ENCODE measurements around the gene SCLY. TPM values are rescaled to one million over a fixed set of nuclear protein-coding genes. Genes with fewer than 3 reads are reported as not detected.

Gene SCLY
- total and polyA plus RNA-seq, 2 of the 13 experiments (the other 11 are each of a cell fraction or from before 2014, with no cell fraction given), result 27.9 to 38.6 TPM

DNA sequence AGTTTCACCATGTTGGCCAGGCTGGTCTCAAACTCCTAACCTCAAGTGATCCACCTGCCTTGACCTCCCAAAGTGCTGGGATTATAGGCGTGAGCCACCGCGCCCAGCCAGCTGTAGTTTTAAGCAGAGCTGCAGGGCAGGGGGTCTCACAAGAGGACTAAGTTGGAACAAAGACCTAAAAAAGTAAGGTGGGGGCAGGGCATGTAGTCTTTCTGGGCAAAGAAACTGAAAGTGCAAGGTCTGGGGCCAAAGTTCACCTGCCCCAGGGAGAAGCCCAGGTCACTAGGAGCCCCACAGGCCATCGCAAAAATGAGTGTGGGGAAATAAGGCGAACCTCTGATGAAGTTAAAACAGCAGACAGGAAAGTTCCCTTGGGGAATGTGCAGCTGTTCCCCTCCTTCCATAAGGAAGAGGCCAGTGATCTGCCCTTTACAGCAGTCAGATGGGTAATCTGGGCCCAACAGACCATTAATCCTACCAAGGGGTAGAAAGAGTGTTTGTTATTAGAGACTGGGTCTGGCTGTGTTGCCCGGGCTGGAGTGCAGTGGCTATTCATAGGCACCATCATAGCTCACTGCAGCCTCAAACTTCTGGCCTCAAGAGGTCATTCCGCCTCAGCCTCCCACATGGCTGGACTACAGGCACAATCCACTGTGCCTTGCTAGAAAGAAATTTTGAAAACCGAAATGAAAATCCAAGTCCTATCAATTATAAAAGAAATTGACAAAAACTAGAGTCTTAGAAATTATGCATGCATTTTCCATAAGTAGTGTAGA lies 2.8 kb downstream of the SCLY start (continued):
- TF ChIP-seq KMT2A (CRISPR knock-in tag; IDR thresholded peaks at IDR 0.05) (0 out of 2 replicates have a peak, but pooled peaks have one; percentile 44), ZMYM3 (CRISPR knock-in tag; IDR thresholded peaks at IDR 0.05) (peak; percentile 21; the same call in 1 of the 2 replicates), ESRRA (CRISPR knock-in tag; IDR thresholded peaks at IDR 0.05; ENCODE audit: low read depth) (0 out of 2 replicates have a peak, but pooled peaks have one; percentile 21), SATB2 (CRISPR knock-in tag; IDR thresholded peaks at IDR 0.05) (no peak), KDM4B (CRISPR knock-in tag; IDR thresholded peaks at IDR 0.05) (no peak), ZNF75D (CRISPR knock-in tag; IDR thresholded peaks at IDR 0.05; ENCODE audit: borderline replicate concordance) (no peak), ZNF788 (CRISPR knock-in tag; IDR thresholded peaks at IDR 0.05; ENCODE audit: borderline replicate concordance) (peak; percentile 61; the same call in 1 of the 2 replicates), SRSF1 (optimal IDR thresholded peaks at IDR 0.05; ENCODE audit: low read depth, low read length) (no peak), NFE2 (CRISPR knock-in tag; IDR thresholded peaks at IDR 0.05) (no peak), ZNF530 (CRISPR knock-in tag; IDR thresholded peaks at IDR 0.05; ENCODE audit: low read depth) (no peak), NCOR1 (IDR thresholded peaks at IDR 0.05; ENCODE audit: borderline replicate concordance, low read length) (peak; percentile 80), ZNF616 (CRISPR knock-in tag; IDR thresholded peaks at IDR 0.05; ENCODE audit: low read depth) (no peak), EP300 (IDR thresholded peaks at IDR 0.05; ENCODE audit: low read depth in 2 of 2, low read length in 2 of 2) (no peak), EP300 (CRISPR knock-in tag; IDR thresholded peaks at IDR 0.05; ENCODE audit: borderline replicate concordance) (no peak), ZSCAN25 (CRISPR knock-in tag; IDR thresholded peaks at IDR 0.05) (no peak), ZFP62 (CRISPR knock-in tag; IDR thresholded peaks at IDR 0.05) (no peak), RFX3 (CRISPR knock-in tag; IDR thresholded peaks at IDR 0.05) (no peak), ZNF816 (CRISPR knock-in tag; IDR thresholded peaks at IDR 0.05; ENCODE audit: borderline replicate concordance) (no peak)
- TF ChIP-seq, protein P1, sequence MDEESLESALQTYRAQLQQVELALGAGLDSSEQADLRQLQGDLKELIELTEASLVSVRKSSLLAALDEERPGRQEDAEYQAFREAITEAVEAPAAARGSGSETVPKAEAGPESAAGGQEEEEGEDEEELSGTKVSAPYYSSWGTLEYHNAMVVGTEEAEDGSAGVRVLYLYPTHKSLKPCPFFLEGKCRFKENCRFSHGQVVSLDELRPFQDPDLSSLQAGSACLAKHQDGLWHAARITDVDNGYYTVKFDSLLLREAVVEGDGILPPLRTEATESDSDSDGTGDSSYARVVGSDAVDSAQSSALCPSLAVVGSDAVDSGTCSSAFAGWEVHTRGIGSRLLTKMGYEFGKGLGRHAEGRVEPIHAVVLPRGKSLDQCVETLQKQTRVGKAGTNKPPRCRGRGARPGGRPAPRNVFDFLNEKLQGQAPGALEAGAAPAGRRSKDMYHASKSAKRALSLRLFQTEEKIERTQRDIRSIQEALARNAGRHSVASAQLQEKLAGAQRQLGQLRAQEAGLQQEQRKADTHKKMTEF (CRISPR knock-in tag; IDR thresholded peaks at IDR 0.05), result no peak; the same call in 1 of the 2 replicates
- TF ChIP-seq, protein P2, sequence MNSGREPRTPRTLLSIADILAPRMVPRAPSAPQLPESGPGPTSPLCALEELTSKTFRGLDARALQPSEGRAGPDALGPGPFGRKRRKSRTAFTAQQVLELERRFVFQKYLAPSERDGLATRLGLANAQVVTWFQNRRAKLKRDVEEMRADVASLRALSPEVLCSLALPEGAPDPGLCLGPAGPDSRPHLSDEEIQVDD (CRISPR knock-in tag; IDR thresholded peaks at IDR 0.05; ENCODE audit: borderline replicate concordance), result no peak
- TF ChIP-seq, protein P3, sequence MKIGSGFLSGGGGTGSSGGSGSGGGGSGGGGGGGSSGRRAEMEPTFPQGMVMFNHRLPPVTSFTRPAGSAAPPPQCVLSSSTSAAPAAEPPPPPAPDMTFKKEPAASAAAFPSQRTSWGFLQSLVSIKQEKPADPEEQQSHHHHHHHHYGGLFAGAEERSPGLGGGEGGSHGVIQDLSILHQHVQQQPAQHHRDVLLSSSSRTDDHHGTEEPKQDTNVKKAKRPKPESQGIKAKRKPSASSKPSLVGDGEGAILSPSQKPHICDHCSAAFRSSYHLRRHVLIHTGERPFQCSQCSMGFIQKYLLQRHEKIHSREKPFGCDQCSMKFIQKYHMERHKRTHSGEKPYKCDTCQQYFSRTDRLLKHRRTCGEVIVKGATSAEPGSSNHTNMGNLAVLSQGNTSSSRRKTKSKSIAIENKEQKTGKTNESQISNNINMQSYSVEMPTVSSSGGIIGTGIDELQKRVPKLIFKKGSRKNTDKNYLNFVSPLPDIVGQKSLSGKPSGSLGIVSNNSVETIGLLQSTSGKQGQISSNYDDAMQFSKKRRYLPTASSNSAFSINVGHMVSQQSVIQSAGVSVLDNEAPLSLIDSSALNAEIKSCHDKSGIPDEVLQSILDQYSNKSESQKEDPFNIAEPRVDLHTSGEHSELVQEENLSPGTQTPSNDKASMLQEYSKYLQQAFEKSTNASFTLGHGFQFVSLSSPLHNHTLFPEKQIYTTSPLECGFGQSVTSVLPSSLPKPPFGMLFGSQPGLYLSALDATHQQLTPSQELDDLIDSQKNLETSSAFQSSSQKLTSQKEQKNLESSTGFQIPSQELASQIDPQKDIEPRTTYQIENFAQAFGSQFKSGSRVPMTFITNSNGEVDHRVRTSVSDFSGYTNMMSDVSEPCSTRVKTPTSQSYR (CRISPR knock-in tag; IDR thresholded peaks at IDR 0.05; ENCODE audit: borderline replicate concordance), result peak; percentile 90
- TF ChIP-seq, protein P4, sequence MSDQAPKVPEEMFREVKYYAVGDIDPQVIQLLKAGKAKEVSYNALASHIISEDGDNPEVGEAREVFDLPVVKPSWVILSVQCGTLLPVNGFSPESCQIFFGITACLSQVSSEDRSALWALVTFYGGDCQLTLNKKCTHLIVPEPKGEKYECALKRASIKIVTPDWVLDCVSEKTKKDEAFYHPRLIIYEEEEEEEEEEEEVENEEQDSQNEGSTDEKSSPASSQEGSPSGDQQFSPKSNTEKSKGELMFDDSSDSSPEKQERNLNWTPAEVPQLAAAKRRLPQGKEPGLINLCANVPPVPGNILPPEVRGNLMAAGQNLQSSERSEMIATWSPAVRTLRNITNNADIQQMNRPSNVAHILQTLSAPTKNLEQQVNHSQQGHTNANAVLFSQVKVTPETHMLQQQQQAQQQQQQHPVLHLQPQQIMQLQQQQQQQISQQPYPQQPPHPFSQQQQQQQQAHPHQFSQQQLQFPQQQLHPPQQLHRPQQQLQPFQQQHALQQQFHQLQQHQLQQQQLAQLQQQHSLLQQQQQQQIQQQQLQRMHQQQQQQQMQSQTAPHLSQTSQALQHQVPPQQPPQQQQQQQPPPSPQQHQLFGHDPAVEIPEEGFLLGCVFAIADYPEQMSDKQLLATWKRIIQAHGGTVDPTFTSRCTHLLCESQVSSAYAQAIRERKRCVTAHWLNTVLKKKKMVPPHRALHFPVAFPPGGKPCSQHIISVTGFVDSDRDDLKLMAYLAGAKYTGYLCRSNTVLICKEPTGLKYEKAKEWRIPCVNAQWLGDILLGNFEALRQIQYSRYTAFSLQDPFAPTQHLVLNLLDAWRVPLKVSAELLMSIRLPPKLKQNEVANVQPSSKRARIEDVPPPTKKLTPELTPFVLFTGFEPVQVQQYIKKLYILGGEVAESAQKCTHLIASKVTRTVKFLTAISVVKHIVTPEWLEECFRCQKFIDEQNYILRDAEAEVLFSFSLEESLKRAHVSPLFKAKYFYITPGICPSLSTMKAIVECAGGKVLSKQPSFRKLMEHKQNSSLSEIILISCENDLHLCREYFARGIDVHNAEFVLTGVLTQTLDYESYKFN (CRISPR knock-in tag; conservative IDR thresholded peaks at IDR 0.05), result peak; percentile 70
